ENCODE results near the gene SCAMP4.

The SCAMP4 gene

GRCh38 chr19:1959928-1960589 lies 54.9 kb downstream of the SCAMP4 start:
- ATAC-seq, result peak; percentile 28
- H3K36me3 Mint-ChIP-seq, result no peaks in the 10 kb centered on the region
- H3K9me3 Mint-ChIP-seq, result no peaks in the 10 kb centered on the region
- peak overlapping the region; percentile 75 for H3K27ac Mint-ChIP-seq
- no peak overlapping the region for H3K4me3 Mint-ChIP-seq
- no peaks in the 10 kb centered on the region for H3K27me3 Mint-ChIP-seq
- H3K4me1 Mint-ChIP-seq, result peaks cover 37% of the 10 kb centered on the region

- ATAC-seq, result peak; percentile 45
- H3K36me3 Mint-ChIP-seq, result peaks cover 5% of the 10 kb centered on the region
- no peaks in the 10 kb centered on the region for H3K9me3 Mint-ChIP-seq
- H3K4me1 Mint-ChIP-seq, result peaks cover 41% of the 10 kb centered on the region
- no peak overlapping the region for H3K4me3 Mint-ChIP-seq
- peak overlapping the region; percentile 75 for H3K27ac Mint-ChIP-seq
- H3K27me3 Mint-ChIP-seq, result no peaks in the 10 kb centered on the region
Observed at GRCh38 chr19:1961000-1961883, 56.0 kb downstream of the SCAMP4 start.

- no peak for ATAC-seq
- Mint-ChIP-seq H3K36me3 (peaks cover 6% of the 10 kb centered on the region), H3K27me3 (no peaks in the 10 kb centered on the region), H3K27ac (no peak overlapping the region), H3K9me3 (no peaks in the 10 kb centered on the region), H3K4me1 (peaks cover 32% of the 10 kb centered on the region), H3K4me3 (no peak overlapping the region)
Observed at GRCh38 chr19:1962674-1963073, 57.5 kb downstream of the SCAMP4 start.

- peak; percentile 20 for ATAC-seq
- no peaks in the 10 kb centered on the region for H3K9me3 Mint-ChIP-seq
- peaks cover 18% of the 10 kb centered on the region for H3K36me3 Mint-ChIP-seq
- no peak overlapping the region for H3K4me3 Mint-ChIP-seq
- peaks cover 15% of the 10 kb centered on the region for H3K4me1 Mint-ChIP-seq
- H3K27me3 Mint-ChIP-seq, result no peaks in the 10 kb centered on the region
- no peak overlapping the region for H3K27ac Mint-ChIP-seq
Observed at GRCh38 chr19:1967087-1967608, 61.9 kb downstream of the SCAMP4 start.

GRCh38 chr19:1968279-1969175 lies 63.3 kb downstream of the SCAMP4 start:
- Mint-ChIP-seq H3K27ac (no peak overlapping the region), H3K4me3 (no peak overlapping the region), H3K4me1 (peaks cover 28% of the 10 kb centered on the region), H3K9me3 (no peaks in the 10 kb centered on the region), H3K36me3 (peaks cover 26% of the 10 kb centered on the region), H3K27me3 (no peaks in the 10 kb centered on the region)
- no peak for ATAC-seq

GRCh38 chr19:1969176-1970002 lies 64.2 kb downstream of the SCAMP4 start:
- Mint-ChIP-seq H3K4me3 (no peak overlapping the region), H3K27me3 (no peaks in the 10 kb centered on the region), H3K27ac (no peak overlapping the region), H3K9me3 (no peaks in the 10 kb centered on the region), H3K4me1 (peaks cover 36% of the 10 kb centered on the region), H3K36me3 (peaks cover 28% of the 10 kb centered on the region)
- ATAC-seq, result no peak

GRCh38 chr19:1970003-1970805 lies 65.0 kb downstream of the SCAMP4 start:
- H3K27me3 Mint-ChIP-seq, result no peaks in the 10 kb centered on the region
- H3K27ac Mint-ChIP-seq, result no peak overlapping the region
- H3K4me3 Mint-ChIP-seq, result no peak overlapping the region
- H3K4me1 Mint-ChIP-seq, result peaks cover 36% of the 10 kb centered on the region
- no peaks in the 10 kb centered on the region for H3K9me3 Mint-ChIP-seq
- peaks cover 33% of the 10 kb centered on the region for H3K36me3 Mint-ChIP-seq
- ATAC-seq, result no peak

- no peak overlapping the region for H3K27ac Mint-ChIP-seq
Observed at GRCh38 chr19:1970806-1971502, 65.8 kb downstream of the SCAMP4 start.

GRCh38 chr19:1974381-1975161 lies 69.4 kb downstream of the SCAMP4 start:
- H3K9me3 Mint-ChIP-seq, result no peaks in the 10 kb centered on the region
- no peak overlapping the region for H3K4me3 Mint-ChIP-seq
- H3K36me3 Mint-ChIP-seq, result peaks cover 28% of the 10 kb centered on the region
- peaks cover 25% of the 10 kb centered on the region for H3K4me1 Mint-ChIP-seq
- no peak for ATAC-seq
- H3K27me3 Mint-ChIP-seq, result no peaks in the 10 kb centered on the region
- peak overlapping the region; percentile 14 for H3K27ac Mint-ChIP-seq

More at GRCh38 chr19:1970806-1971502, 65.8 kb downstream of the SCAMP4 start:
- no peaks in the 10 kb centered on the region for H3K9me3 Mint-ChIP-seq
- H3K27me3 Mint-ChIP-seq, result no peaks in the 10 kb centered on the region
- ATAC-seq, result no peak
- no peak overlapping the region for H3K4me3 Mint-ChIP-seq
- peaks cover 32% of the 10 kb centered on the region for H3K36me3 Mint-ChIP-seq
- peaks cover 34% of the 10 kb centered on the region for H3K4me1 Mint-ChIP-seq

GRCh38 chr19:1975162-1975480 lies 69.9 kb downstream of the SCAMP4 start:
- Mint-ChIP-seq H3K36me3 (peaks cover 25% of the 10 kb centered on the region), H3K4me1 (peaks cover 25% of the 10 kb centered on the region), H3K27me3 (no peaks in the 10 kb centered on the region), H3K9me3 (no peaks in the 10 kb centered on the region), H3K4me3 (no peak overlapping the region), H3K27ac (peak overlapping the region; percentile 14)
- no peak for ATAC-seq

Data from stimulated activated memory B cell treated with anti-CD40 and anti-IgM and Interleukin-4, amounts not matched to agents 10 μg/mL and 1 μg/mL and 100 μg/mL, for 72 hours (primary cell).